NCI-H146 treated with DMSO at 0.1 percent for 48 hours (cell line): ENCODE measurements around the gene PRKACA.
A peak's percentile ranks its signal among the peaks of the same experiment; 100 is the strongest.

ENCODE experiments used
- DNase-seq: peaks from one replicate; lab custom pipeline; 2025; ENCODE audit not compliant: unreplicated experiment; lab: John Stamatoyannopoulos, UW

The PRKACA gene

DNA sequence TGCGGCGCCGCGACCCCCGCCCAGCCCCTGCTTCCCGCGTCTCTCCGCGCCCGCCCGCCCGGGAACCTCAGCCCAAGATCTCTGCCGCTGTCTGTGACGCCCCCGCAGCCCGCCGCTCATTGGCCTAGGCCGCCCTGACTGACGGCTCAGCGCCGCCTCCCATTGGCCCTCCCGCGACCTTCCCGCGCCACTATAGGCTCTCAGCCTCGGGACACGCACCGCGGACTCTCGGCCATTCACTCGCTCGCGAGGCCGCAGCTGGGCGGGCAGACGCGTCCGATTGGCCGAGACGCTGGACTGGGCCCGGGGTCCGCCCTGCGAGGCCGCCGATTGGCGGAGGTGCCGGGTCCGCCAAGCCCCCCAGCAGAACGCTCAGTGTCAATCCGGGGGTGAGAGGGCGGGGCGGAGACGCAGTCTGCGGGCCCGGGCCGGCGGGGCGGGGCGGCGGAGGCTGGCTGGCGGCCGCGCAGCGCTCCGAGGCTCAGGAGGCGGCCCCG, at the start of gene PRKACA:
Gene PRKACA (minus strand): TSS at position 95 of the 497 bp plus-strand sequence. CDS start 215 bp downstream, outside the sequence.
- peak; percentile 97 for DNase-seq

- no peak for DNase-seq
Observed at GRCh38 chr19:14166999-14167575, 49.5 kb upstream of the PRKACA start.

DNA sequence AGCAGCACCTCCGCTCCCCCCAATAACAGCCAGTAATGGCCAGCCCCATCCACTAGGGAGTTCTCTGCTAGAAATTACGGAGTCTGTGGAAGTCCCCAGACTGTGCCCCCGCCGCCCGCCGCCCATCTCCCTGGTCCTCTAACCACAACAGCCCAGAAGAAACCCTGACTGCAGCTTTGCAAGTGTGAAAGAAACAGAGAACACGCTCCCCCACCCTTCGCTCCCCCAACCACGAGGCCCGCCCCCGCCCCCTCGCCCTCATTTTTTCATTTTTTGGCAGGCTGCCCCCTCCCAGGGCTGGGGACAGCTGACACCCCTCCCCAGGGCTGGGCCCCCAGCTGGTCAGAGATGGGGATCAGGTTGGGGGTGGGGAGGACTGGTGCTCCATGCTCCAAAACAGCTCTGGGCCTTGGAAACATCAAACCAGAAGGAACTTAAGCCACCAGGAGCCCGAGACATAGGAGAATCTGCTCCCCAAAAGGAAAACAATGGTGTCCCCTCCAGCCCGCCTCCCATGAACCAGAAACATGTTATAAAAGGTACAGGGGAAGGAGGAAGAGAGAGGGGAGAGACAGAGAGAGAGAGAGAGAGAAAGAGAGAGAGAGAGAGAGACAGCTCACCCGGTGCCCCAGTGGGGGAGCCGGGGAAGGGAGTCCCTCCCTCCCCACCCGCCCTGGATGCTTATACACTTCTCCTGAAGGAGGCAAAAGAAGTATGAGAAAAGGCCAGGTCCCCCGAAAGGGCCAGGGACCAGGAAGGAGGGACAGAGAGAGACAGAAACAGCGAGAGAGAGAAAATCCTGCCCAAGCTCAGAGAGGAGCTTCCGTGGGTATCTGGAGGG, 48.6 kb upstream of the PRKACA start:
- no peak for DNase-seq

DNA sequence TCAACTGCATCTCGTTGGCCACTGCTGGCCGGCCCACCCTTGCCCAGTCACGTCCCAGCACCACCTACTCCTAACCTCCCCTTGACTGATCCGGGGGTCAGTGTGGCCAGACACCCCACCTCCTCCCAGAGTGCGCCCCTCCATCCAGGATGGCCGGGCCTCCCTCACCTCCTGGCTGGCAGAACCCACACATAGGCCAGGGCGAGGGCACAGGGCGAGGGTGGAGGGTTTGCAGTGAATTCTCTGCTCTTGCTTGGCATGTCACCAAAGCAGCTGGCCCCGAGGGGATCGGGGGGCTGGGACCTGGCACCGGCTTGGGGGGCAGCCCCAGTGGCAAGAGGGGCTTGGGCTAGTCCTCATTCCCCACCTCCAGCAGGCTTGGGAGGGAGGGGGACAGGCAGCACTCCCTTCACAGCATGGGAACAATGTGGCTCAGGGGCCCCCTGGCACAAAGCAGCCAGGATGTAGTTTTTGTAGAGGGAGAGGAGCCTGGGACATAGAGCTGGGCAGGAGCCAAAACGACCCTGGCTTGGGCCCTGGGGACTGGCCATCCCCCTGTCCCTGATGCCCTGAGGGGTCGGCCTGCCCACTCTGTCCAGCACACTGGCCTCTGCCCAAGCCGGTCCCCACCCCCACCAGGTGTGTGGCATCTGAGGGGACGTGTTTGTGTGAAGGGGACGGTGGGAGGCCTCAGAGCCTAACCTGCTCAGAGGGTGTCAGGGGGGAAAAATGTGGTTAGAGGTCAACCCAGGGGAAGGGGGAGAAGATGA, 47.3 kb upstream of the PRKACA start:
- no peak for DNase-seq

- DNase-seq = no peak
Observed at GRCh38 chr19:14164082-14164481, 46.5 kb upstream of the PRKACA start.

DNA sequence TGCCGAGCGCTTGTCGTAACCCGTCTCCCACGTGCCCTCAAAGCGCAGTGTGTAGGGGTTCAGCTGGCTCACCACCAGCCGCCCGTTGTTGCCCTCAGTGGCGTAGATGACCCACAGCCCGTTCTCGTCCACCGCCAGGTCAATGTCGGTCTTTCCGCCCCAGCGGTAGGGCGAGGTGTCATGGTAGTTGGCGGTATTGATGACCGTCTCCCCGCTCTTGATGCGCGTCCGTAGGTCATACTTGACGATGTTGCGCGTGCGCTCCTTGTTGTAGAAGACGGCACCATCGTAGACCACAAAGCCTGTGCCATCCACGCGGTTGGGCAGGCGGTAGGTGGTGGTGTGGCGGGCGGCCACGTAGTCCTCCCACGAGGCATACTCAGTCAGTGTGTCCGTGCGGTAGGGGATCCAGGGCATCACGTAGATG, 45.3 kb upstream of the PRKACA start:
- DNase-seq = no peak

- no peak for DNase-seq
Observed at GRCh38 chr19:14161305-14161704, 43.7 kb upstream of the PRKACA start.

- DNase-seq = no peak
Observed at GRCh38 chr19:14160017-14160703, 42.6 kb upstream of the PRKACA start.

- no peak for DNase-seq
Observed at GRCh38 chr19:14159059-14159458, 41.5 kb upstream of the PRKACA start.

DNA sequence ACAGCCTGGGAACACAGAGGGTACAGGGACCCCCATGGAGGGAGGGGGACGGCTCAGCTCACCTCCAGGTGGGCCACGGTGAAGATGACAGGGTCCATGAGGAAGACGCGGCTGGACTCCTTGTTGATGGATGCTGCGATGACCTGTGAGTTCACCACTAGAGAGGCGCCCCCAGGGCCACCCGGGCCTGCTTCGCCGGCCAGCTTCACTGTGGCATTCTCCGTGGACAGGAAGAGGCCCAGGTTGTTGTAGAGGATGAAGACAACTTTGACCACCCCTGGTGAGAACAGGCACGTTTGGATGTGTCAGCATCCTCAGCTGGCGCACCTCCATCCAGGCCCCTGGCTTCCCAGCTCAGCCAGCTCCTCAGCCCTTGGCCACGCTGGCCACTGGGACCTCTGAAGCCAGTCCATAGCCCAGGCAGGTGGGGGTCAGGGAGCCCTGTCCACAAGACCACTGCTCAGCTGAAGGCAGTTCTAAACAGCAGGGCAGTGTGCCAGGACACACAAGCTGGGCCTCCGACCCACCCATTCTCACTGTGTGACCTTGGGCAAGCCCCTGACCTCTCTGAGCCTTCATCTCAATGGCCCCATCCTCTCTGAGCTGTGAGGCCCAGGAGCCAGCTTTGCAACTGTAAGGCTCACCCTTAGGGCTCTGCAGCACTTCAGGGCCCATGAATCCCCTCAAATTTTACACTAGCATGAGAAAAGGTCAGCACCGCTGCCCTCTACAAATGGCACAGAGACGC, 40.9 kb upstream of the PRKACA start:
- no peak for DNase-seq

DNA sequence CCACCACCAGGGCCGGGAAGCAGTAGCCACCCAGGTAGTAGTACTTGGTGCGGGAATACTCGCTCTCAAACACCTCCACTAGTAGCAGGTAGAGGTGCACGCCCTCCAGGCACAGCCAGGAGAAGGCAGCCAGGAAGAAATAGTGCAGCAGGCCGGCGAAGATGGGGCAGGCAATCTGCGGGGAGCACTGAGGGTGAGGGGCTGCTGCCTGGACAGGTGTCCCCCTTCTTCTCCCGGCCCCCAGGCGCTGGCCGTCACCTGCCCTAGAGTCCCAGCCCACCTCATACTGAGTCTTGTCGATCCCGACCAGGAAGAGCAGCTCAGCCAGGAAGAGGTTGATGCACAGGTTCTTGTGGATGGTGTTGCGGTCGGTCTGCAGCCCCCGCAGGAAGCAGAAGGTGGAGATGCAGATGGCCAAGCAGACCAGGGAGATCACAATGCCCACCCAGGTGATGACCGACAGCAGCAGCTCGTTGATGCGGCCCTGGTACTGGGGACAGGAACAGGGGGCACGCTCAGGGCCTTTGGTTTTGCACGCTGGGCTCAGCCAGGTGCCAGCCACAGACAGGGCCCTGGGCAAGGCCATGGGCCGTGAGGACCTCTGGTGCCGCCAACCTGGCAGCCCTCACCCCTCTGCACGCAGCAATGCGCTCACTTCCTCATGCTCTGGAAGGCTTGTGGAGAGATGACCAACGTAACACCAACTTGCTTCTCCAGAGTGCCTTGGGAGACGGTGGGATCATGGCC, 39.6 kb upstream of the PRKACA start:
- no peak for DNase-seq

- no peak for DNase-seq
Observed at GRCh38 chr19:14156122-14156521, 38.6 kb upstream of the PRKACA start.

GRCh38 chr19:14155371-14155770, 37.8 kb upstream of the PRKACA start:
- DNase-seq = no peak

DNA sequence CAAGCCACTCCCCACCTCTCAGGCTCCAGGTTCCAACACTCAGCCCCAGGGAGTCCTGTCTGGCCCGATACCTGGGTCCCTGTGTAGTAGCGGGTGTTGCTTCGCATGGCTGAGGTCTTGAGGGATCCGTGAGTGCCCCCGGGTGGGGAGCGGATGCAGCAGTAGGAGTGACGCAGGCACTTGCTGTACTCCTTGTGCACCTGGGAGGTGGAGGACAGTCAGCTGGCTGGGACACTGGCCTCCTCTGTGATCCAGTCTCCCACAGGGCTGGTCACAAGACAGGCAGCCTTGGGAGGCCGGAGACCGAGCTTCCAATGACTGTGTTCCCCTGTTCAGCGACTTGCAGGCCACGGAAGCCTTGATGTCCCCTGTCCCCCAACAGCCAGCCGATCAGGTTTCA, 35.2 kb upstream of the PRKACA start:
- DNase-seq = no peak

DNA sequence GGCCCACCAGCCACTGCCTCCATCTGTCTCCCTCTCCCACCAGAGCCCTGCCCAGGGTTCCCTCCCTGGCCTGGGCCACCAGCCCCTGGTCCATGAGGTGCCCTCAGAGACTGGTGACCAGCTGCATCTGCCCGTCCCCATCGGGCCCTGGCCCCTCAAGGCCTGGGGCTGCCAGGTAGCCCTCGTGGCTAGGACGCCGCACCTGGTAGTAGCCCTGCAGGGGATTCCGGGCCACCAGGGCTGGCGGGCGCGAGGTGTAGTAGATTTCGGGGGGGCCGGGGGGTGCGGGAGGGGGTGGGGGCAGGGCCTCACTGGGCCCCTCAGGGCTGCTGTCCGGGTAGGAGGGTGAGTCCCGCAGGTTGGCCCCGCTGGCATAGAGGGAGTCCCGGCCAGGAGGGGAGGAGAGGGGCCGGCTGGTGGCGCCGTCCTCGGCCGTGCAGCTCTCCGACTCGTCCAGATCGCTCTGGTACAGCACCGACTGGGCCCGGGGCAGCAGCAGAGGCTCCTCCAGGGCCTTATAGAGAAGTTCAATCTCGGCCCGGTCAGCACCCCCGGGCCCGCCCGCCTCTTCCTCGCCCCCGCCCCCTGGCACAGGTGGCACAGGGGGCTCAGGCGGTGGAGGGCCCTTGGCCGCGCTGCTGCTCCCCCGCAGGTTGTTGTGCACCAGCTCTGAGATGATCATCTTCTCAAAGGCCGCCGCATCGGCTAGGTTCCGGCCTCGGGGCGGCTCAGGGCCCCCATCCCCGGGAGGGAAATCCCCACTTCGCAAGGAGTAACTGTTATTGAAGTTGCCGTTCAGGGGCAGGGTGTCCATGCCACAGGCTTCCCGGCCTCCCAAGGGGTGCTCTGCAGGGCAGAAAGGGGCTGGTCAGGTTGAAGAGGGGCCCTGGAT, 33.5 kb upstream of the PRKACA start:
- DNase-seq = no peak

GRCh38 chr19:14150041-14150769, 32.6 kb upstream of the PRKACA start:
- no peak for DNase-seq

DNA sequence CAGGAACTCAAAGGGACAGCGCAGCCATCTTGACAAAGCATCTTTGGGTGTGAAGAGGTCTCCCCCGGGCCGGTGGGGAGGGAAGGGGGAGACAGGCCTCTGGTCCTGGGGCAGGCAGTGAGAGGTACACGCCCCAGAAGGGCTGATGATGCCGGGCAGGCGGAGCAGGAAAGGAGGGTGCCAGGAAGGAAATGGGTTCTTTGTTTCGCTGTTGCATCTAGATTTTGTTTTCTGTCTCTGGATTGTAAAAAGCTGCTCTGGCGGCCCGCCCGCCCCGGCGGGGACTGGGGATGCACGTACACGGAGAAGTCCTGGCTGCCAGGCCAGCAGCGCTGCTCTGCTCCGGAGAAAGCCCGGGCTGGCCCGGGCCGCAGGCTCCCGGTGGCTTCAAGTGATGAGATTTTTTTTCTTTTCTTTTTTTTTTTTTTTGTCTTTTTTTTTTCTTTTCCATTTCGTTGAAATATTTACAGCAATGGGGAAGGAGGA, 32.0 kb upstream of the PRKACA start:
- no peak for DNase-seq
